Esophagus squamous epithelium (tissue), 5 donors: Measurements from ENCODE around the gene RNF217. TPM values are rescaled to one million over a fixed set of nuclear protein-coding genes. Genes with fewer than 3 reads are reported as not detected.

Source experiments
- DNase-seq: peaks from one replicate; lab custom pipeline; 2025; lab: John Stamatoyannopoulos, UW
- H3K27ac ChIP-seq, 4 donors: fragments of 200-600 bp; sonication (generic); one replicate each; pipeline ENCODE4 v1.5.1; 2016 to 2019; ENCODE audit warnings: mild to moderate bottlenecking in 1 of 4
- H3K27me3 ChIP-seq, 4 donors: fragments of 200-600 bp; sonication (generic); 1 replicate in 3 of 4; 2 replicates in 1 of 4; pipeline versions ENCODE4 v1.5.1 to v1.6.0; 2017 to 2021; ENCODE audit warnings: antibody characterized with exemption in 1 of 4
- H3K36me3 ChIP-seq, 3 donors: fragments of 200-600 bp; sonication (generic); one replicate each; pipeline ENCODE4 v1.5.1; 2016 to 2019
- H3K4me1 ChIP-seq, 3 donors: fragments of 200-600 bp; sonication (generic); one replicate each; pipeline ENCODE4 v1.5.1; 2017 to 2019
- H3K4me3 ChIP-seq, 4 donors: fragments of 200-600 bp; sonication (generic); 1 replicate in 3 of 4; 2 replicates in 1 of 4; pipeline ENCODE4 v1.5.1; 2016 to 2019; ENCODE audit warnings: mild to moderate bottlenecking in 2 of 4, moderate library complexity in 1 of 4
- H3K9me3 ChIP-seq, 3 donors: fragments of 200-600 bp; sonication (generic); one replicate each; pipeline ENCODE4 v1.5.1; 2016 to 2019
- CTCF ChIP-seq, 6 experiments: fragments of 450-650 bp in 4 of 6; fragments of 200-600 bp in 2 of 6; sonication (generic) in 2 of 6; IDR thresholded peaks; one replicate each; pipeline ENCODE4 v1.5.1; 2016 to 2019; ENCODE audit warnings: antibody characterized with exemption in 6 of 6, mild to moderate bottlenecking in 4 of 6, moderate library complexity in 4 of 6
- POLR2A ChIP-seq, 4 donors: fragments of 450-650 bp; IDR thresholded peaks; one replicate each; pipeline ENCODE4 v1.6.1; 2017; ENCODE audit warnings: antibody characterized with exemption in 4 of 4, mild to moderate bottlenecking in 4 of 4, moderate library complexity in 3 of 4
- WGBS, 2 donors: methylation state at CpG; one replicate each; pipeline ENCODE4 v1.1.5; 2018; 5-methylcytosine and 5-hydroxymethylcytosine counted together
- intact Hi-C: fragments of 100-400 bp; cut with DNase I; formaldehyde crosslinking; loops from one replicate; pipeline ENCODE4 v1.15.0; 2022
- total RNA-seq, 4 donors: library from RNA; depleted of rRNA; stranded (reverse); fragments of >200 nt; gene quantifications; one replicate each; pipeline ENCODE4 v1.1.0, GENCODE V29; 2016
- donor health status: DM: yes; HTN: yes; CAD: no.

The RNF217 gene
- total RNA-seq, 4 donors from 2014 or later: 9.1 to 26.3 (median 15.4) TPM

- no peak overlapping the region for H3K4me3 ChIP-seq
- WGBS, 2 donors: 64 to 73% methylated on average over 2 of the region's 2 CpGs
- no peak for DNase-seq
- TF ChIP-seq POLR2A (IDR thresholded peaks at IDR 0.05) (no peak), CTCF (IDR thresholded peaks at IDR 0.05) (no peak)
- peaks cover 0 to 31% (median 3%) of the 10 kb centered on the region in 3 donors for H3K4me1 ChIP-seq
- intact Hi-C loops: no loop called here
- H3K27me3 ChIP-seq: no peaks in the 10 kb centered on the region
- no peak overlapping the region for H3K27ac ChIP-seq
- H3K9me3 ChIP-seq: no peaks in the 10 kb centered on the region
- H3K36me3 ChIP-seq: peaks cover 0 to 23% (median 0%) of the 10 kb centered on the region in 3 donors
Observed at GRCh38 chr6:125048274-125048673, 86.0 kb downstream of the RNF217 start.

- TF ChIP-seq CTCF (IDR thresholded peaks at IDR 0.05) (no peak), POLR2A (IDR thresholded peaks at IDR 0.05) (no peak)
- no peak for DNase-seq
- Histone ChIP-seq H3K36me3 (peaks cover 0 to 17% (median 0%) of the 10 kb centered on the region in 3 donors), H3K27ac (no peak overlapping the region), H3K9me3 (no peaks in the 10 kb centered on the region), H3K4me1 (peaks cover 0 to 25% (median 3%) of the 10 kb centered on the region in 3 donors), H3K27me3 (no peaks in the 10 kb centered on the region), H3K4me3 (no peak overlapping the region)
- WGBS, 2 donors: 39 to 49% methylated on average over 4 of the region's 4 CpGs
- intact Hi-C loops: no loop called here
Observed at GRCh38 chr6:125050663-125051318, 88.6 kb downstream of the RNF217 start.

GRCh38 chr6:125053809-125054208 is 91.6 kb downstream of the RNF217 start:
- H3K36me3 ChIP-seq: peaks cover 0 to 11% (median 0%) of the 10 kb centered on the region in 3 donors
- intact Hi-C loops: no loop called here
- no peak overlapping the region for H3K4me3 ChIP-seq
- TF ChIP-seq CTCF (IDR thresholded peaks at IDR 0.05) (no peak), POLR2A (IDR thresholded peaks at IDR 0.05) (no peak)
- H3K27ac ChIP-seq: no peak overlapping the region
- 84 to 88% methylated on average over 2 of the region's 2 CpGs for WGBS, 2 donors
- H3K4me1 ChIP-seq: peaks cover 0 to 34% (median 3%) of the 10 kb centered on the region in 3 donors
- no peaks in the 10 kb centered on the region for H3K9me3 ChIP-seq
- H3K27me3 ChIP-seq: no peaks in the 10 kb centered on the region
- DNase-seq: no peak

GRCh38 chr6:125054331-125054730 is 92.1 kb downstream of the RNF217 start:
- whole genome bisulfite sequencing, 2 donors: 87 to 90% methylated on average over 2 of the region's 2 CpGs
- H3K4me1 ChIP-seq: peaks cover 0 to 37% (median 3%) of the 10 kb centered on the region in 3 donors

More at GRCh38 chr6:125054331-125054730, 92.1 kb downstream of the RNF217 start:
- Histone ChIP-seq H3K27ac (no peak overlapping the region), H3K27me3 (no peaks in the 10 kb centered on the region), H3K36me3 (peaks cover 0 to 11% (median 0%) of the 10 kb centered on the region in 3 donors), H3K4me3 (no peak overlapping the region), H3K9me3 (no peaks in the 10 kb centered on the region)
- TF ChIP-seq CTCF (IDR thresholded peaks at IDR 0.05): no peak
- no peak for TF ChIP-seq POLR2A (IDR thresholded peaks at IDR 0.05)
- intact Hi-C loops: no loop called here
- no peak for DNase-seq
